GM21717 (cell line): ENCODE results near the gene RASL12.

Experiments used
- ATAC-seq: cut with Tn5 transposase; IDR thresholded peaks from one replicate; pipeline ENCODE4 v1.9.1; 2021; ENCODE audit warnings: mild to moderate bottlenecking, moderate library complexity; ENCODE audit not compliant: unreplicated experiment

The RASL12 gene

DNA sequence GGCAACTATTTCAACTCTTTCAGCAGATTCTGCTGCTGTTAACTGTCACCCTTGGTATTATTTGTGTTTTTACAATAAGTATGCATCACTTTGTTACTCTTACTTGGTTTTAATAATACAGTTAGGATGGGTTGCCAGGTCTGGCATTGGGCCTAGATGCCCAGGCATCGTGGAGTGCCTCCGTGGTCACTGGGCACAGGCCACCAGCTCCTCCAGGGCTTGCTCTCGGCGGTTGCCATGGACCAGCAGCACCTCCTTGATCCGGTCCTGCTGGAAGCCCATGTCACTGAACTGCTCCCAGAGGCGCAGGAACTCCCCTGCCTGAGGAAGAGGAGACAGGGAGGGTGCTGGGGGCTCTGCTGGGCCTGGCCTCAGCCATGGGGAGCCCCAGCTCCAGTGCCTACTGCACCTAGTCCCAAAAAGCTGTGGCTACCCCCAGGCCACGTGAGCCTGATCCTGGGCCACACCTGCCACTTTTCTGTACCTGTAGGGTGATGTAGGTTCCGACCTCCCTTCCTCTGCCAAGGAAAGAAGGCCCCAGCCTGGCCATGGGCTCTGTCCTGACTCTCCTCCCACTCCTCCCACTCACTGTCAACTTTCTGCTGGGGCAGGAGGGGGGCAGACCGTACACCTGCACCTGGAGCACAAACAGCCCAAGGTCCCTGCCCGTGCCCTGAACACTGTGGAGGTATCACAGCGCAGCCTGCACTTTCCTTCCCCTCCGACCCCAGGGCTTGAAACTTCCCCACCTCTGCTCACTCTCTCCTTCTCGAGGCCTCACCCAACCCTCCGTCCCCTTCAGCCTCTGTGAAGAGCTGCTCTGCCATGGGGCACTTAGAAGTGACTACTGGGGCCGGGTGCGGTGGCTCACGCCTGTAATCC is 25.4 kb upstream of the RASL12 start:
- no peak for ATAC-seq

DNA sequence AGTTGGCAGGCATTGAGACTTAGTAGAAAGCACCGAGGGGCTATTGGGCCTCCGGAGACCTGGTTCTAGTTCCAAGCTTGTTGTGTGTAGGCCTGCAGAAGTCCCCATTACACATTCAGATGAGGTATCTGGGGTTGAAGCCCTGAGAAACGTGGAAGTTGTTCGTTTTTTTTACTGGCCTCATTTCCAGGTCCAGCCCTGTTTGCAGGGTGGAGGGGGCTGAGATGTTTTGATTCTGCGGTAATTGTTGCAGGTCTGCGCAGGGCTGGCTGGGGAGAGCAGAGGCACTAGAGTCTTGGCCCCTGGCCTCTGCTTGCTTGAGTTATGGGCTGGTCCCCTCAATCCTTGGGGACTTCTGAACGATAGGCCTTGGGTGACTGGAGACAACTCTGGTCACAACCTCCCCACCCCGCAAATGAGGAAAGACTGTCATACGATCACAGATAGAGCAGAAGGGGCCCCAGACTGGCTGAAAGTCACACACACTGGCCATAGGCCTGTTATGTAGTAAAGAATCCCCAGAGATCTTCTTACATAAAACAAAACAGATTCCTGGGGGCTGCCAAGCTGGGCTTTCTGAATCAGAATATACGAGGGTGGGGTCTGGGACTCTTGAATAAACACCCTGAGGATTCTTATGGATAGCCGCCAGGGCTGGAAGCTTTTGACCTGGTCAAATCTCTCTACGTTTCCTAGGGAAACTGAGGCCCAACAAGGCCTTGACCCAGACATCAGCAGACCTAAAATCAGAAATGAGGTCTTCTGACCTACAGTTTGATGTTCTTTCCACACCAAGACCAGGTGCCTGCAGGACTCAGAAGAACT is 24.4 kb upstream of the RASL12 start:
- ATAC-seq: no peak

DNA sequence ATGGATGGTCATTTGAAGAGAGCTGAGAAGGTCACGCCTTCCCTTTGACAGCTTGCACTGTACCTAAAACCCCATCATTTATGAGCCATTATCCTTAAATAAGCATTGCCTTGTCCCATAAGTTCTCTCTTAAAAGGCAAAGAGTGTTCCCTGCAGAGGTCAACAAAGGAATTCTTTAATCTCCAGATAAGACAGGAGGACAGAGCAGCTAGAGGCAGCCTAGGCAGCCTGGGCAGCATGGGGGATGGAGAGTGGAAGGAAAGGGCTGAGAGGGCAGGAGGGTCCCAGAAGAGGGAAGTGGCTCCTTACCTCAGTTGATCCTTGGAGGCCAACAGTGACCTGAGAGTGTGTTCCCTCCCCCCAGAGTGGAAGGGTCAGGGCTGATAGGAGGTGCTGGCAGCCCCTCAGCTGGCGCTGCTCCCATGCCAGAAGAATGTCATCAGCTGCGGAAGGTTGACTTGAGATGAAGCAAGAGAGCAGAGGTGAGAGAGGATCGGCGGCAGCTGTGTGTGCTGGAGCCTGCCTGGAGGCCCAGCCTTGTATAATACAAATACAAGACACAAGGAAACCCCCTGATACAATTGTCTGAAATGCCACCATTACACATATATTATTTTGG is 21.5 kb upstream of the RASL12 start:
- ATAC-seq: no peak

DNA sequence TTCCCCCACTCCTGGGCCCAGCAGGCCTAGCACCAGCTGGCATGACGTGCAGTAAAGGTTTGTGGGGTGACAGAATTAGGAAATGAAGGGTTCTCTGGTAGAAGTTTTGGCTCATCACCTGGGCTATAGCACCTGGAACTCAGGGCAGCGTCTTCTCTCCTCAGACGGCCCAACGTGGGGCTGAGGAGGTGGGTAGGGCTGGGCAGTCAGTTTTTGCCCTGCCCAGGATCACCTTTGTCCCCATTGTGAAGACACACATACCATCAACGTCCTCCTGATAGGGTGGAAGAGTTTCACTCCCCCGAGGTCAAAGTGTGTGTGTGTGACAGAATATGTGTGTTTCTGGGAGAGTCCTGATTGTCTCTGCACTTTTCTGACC is 20.8 kb upstream of the RASL12 start:
- ATAC-seq: no peak

DNA sequence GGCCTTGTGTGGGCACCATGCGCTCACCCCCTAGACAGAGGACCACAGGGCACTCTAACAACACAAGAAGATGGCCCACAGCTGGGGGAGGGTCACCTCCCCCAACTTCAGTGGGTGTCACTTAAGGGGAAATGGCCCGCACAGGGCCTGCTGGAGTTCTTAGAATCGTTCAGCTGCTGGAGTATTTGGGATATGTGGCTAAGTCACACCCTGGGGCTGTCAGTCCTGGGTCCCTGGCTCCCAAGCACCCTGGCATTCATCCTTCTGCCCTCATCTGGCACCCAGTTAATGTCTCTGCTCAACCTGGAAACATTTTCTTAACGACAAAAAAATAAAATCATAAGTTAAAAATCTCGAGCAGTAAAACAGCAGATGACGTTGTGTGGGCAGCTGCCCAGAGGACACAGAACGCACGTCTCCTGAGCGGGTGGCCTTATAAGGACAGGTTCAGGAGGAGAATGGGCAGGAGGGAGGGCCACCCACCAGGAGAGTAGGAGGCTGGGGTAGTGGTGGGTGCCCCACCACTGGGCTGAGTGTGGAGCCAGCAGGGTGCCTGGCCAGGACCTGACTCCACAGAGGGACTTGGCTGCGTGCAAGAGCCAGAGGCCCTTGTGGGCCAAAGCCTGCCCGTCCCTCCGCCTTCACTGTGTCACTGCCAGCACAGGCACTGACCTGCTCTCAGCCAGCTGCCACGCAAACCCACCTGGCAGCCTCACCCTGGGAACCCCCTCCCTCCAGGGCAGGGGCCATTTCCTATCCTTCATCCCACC is 20.3 kb upstream of the RASL12 start:
- ATAC-seq: no peak

DNA sequence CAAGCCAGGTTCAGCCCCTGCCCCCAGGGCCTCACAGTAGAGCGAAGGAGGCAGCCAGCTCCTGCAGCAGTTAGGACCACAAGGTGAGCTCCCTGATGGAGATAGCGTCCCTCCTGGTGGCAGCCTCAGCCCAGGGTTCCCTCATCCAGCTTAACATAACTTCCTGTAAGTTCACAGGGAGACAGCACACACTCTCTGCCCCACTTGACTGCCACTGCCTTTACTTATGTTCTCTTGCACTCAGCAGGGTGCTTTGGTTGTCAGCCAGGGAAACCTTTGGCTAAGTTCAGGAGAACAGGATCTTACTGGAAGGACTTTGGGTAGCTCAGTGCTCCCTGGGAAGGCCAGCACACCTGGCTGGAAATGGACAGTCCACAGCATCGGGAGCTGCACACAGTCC is 19.6 kb upstream of the RASL12 start:
- no peak for ATAC-seq

DNA sequence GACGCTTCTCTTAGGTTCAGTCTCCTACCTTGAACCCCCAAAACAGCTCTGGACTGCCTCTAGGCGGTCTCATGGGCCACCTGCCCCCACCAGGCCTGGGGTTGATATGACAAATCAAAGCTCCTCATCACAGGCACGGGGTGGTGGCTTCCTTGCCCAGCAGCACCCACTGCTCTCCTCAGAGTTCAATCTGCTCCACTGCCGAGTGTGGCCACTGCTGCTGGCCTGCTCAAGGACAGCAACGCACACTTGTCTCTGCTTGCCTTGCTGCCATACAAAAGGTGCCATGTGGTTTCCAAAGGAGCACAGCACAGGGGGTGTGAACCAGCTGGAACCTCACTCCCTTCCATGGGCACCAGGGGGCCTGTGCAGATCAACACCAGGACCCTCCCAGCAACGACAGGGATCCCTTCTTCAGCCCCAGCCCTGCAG is 18.9 kb upstream of the RASL12 start:
- ATAC-seq: no peak

DNA sequence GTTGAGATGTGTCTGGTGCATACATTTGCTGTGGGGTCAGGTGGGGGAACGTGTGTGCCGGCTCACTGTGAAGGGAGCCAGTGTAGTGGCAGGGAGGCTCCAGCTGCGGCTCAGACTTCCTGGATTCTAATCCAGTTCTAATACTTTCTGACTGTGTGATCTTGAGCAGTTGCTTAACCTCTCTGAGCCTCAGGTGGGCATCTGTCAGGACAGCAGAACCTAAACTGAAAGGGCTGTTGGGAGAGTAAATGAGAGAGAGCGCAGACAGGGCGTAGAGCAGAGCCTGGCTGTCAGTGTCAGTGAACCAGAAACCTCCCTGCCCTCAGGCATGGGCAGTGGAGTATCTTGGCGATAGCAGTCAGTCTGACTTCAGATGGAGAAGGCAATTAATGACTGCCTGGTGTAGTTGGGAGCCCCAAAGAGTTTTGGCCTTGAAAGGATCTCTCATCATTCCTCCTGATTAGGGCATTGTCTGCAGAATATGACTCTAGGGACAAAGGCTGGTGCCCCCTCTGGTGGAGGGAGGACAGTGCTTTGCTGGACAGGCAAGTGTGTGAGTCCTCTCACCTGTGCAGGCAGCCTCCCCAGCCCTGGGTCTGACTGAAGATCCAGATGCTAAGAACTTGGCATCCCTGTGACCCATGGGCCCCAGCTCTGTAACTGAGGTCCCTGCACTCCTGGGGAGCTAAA is 18.3 kb upstream of the RASL12 start:
- no peak for ATAC-seq

DNA sequence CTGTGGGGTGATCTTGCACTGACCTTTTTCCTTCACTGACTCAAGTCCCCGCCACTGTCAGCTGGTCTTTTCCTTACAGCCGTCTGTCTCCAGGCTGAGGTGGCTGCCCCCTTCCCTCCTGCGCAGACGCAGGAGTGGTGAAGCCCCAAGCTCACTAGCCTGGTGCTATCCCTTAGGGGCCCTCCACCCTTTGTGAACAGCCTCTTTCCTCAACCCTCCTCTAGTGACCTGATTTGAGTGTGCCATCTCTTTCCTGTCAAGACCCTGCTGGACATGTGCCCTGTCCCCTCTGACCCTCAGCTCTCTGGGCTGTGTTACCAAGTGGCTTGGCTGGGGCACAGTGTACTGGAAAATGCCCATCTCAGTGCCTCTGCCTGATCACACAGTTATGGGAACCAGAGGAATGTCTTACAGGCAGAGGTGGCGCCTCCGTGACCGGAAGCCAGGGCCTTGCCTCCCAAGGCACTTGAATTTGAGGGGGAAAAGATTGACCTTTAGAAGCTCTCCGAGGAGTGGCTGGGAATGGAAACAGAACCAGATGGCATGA is 17.5 kb upstream of the RASL12 start:
- no peak for ATAC-seq

DNA sequence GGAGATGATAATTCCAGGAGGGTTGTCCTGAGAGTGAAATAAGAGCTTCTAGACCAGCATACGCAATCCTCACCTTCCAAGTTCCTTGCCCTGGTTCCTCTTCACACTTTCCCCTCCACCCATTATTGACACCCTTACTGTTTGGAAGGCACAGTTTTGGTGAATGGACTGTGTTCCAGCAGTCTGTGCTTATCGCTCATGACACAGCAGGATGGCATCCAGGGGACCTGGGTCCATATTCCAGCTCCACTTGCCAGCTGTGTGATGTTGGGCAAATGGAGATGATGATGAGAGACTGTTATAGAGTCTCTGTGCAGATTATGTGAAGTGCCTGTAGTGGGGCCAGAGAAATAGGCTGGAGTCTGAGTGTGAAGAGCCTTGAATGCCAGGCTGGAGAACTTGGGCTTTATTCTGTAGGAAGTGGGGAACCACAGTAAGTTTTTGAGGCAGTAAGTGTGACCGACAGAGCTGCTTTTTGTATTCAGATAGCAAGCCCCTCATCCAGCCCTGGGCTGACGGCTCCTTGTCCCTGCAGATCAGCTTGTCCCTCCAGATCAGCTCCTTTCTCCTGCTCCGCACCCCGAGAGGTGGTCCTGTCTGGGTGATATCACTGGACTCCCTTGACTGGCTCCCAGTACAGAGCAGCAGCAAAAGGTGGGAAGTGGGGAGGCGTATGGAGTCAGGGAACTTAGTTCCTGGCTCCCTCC is 16.9 kb upstream of the RASL12 start:
- ATAC-seq: no peak

DNA sequence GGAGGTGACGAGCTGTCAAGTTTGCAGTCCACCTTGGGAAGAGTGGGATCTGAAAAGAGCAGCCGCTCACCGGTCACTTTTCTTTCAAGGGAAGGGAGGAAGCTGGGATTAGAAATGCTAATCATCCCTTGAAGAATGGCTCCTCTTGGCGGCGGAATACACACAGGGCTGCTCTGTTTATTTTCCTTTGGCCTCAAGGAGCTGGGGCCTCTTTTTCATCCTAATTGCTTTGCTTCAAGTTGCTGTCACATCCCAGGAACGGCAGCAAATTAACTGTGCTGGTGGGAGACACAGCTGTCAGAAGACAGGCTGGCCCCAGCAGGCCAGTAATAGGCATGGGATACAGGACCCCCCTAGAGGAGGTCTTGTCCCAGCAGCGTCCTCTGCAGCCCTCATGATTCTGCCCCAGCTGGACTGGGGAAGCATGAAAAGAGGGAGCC is 15.5 kb upstream of the RASL12 start:
- no peak for ATAC-seq

DNA sequence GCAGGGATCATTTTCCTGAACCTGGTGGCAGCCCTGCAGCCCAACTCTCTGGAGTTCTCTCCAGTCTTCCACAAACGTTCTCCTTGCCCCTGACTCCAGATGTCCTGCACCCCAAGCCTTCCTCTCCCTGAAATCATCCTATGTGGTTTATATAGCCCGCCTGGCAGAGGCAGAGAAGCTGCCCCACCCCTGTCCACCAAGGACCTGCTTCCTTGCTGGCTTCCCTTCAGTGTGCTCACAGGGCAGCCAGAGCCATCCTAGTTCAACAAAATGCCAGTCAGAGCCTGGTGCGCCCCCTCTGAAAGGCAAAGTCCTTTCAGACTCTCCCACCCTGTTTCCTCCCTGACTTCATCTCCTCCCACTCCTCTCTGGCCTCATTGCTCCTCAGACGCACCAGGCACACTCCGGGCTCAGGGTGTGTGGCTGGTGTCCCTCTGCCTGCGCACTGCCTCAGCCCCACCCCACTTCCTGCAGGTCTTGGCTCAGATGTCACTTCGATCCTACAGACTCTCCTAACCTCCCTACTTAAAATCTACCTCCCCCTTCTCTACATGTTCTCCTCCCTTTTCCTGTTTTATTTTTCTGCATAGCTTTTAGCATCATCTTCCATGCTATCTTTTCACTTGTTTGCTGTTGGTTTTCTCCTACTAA is 14.6 kb upstream of the RASL12 start:
- ATAC-seq: no peak

DNA sequence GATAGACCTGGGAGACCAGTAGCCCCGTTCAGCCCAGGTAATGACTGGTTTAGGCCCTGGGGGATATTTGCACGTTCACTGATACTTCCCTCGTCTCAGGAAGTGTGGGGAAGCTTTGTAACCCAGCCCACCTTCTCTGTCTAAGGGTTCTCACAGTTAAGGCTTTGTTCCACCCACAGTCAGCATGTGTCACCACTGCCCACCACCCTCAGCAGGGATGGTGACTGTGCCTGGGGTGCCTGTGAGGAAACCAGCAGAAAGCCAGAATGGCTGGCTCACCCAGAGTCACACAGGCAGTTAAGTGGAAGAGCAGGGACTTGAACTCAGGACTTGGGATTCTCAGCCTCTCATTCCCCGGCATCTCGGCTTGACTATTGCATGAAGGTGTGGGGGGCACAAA is 14.0 kb upstream of the RASL12 start:
- ATAC-seq: no peak

DNA sequence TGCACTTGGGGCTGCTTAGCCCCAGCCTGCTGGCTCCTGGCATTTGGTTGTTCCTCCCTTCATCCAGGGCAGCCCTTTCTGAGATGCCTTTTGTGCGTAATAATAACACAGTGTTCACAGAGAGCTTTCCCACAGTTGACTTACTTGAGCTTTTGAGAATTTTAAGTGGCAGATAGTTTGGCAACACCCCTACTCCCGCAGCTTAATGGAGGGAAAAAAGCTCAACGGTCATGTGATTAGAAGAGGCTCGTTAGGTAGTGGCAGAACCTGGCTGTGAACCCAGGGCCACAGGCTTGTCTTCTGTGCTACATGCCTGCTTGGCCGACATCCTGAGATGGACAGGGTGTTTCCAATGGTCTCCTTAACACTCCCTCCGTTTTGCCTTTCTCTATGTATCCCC is 13.5 kb upstream of the RASL12 start:
- no peak for ATAC-seq

DNA sequence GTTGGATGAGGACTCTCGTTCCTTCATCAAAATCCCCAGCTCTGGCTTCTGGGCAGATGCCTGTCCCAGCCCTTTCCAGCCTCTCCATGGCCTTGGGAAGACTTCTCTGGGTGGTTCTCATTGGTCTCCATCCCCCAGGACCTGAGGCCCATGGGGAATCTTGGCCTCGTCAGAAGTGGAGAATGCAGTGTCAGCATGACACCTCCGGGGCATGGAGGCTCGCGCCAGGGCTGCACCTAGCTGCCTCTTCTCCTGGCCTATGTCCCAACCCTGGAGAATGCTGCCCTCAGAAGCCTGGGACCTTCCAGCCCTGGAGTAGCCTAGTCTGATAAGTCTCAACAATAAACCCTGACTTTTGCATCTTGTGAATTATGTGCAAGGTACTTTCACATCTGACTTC is 11.8 kb upstream of the RASL12 start:
- no peak for ATAC-seq

DNA sequence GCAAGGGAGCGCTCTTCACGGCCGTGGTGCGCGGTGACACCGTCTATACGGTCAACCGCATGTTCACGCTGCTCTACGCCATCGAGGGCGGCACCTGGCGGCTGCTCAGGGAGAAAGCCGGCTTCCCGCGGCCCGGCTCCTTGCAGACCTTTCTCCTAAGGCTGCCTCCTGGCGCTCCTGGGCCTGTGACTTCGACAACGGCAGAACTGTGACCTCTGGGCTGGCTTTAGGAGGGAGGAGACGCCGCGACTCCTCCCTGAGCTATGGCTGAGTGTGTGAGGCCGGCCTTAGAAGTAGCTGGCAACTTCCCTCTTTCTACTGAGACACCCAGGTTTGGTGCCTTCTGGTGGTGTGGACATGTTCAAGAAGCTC is 10.2 kb upstream of the RASL12 start:
- no peak for ATAC-seq

DNA sequence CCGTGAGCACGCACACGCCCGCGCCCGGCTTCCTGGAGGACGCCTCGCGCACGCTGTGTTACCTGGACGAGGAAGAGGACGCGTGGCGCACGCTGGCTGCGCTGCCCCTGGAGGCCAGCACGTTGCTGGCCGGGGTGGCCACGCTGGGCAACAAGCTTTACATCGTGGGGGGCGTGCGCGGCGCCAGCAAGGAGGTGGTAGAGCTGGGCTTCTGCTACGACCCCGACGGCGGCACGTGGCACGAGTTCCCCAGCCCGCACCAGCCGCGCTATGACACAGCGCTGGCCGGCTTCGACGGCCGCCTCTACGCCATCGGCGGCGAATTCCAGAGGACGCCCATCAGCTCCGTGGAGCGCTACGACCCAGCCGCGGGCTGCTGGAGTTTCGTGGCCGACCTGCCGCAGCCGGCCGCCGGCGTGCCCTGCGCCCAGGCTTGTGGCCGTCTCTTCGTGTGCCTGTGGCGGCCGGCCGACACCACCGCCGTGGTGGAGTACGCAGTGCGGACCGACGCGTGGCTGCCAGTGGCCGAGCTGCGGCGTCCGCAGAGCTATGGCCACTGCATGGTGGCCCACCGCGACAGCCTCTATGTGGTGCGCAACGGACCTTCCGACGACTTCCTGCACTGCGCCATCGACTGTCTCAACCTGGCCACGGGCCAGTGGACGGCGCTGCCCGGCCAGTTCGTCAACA is 9.6 kb upstream of the RASL12 start:
- no peak for ATAC-seq

DNA sequence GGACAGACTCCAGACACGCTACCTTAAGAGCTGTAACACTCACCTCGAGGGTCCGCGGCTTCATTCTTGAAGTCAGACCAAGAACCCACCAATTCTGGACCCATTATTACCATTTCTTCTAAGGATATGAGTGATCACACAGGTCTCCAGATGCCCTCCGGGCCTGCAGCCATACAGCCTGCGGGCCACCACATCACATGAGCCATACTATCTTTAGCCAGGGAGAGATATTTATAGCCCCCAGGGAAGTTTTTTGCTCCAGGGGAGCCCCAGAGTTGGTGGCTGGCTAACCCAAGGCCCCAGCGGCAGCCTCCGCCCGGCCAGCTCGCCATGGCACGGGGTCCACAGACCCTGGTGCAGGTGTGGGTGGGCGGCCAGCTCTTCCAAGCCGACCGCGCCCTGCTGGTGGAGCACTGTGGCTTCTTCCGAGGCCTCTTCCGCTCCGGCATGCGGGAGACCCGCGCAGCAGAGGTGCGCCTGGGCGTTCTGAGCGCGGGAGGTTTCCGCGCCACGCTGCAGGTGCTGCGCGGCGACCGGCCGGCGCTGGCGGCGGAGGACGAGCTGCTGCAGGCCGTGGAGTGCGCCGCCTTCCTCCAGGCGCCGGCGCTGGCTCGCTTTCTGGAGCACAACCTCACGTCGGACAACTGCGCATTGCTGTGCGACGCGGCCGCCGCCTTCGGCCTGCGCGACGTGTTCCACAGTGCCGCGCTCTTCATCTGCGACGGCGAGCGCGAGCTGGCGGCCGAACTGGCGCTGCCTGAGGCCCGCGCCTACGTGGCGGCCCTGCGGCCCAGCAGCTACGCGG is 8.9 kb upstream of the RASL12 start, which contains the start of gene KBTBD13:
Gene KBTBD13, plus strand, starts transcription at position 261 of the 805 bp plus-strand sequence. Its CDS starts 70 bp downstream, at position 331.
- no peak for ATAC-seq
